Astrocyte (in vitro differentiated cells and primary cell): ENCODE data around the gene GPSM3. TPM values are rescaled to one million over a fixed set of nuclear protein-coding genes. Genes with fewer than 3 reads are reported as not detected.

Experiments
- DNase-seq: peaks from one replicate; pipeline ENCODE4 v3.0.0-alpha.2; 2010; ENCODE audit warnings: low read depth
- FAIRE-seq: peaks from 2 replicates; lab custom pipeline; 2011; peaks lifted over from hg19 to GRCh38; lab: Jason Lieb, UNC
- H2AFZ ChIP-seq: 2 replicates; pipeline ENCODE4 v1.6.0; 2012; ENCODE audit warnings: low read depth, low read length, inconsistent platforms
- H3K27ac ChIP-seq: 2 replicates; pipeline ENCODE4 v1.5.1; 2011; ENCODE audit warnings: low read depth, low read length, inconsistent platforms
- H3K27me3 ChIP-seq: 2 replicates; pipeline ENCODE4 v1.6.0; 2011; ENCODE audit warnings: low read length, inconsistent platforms; ENCODE audit not compliant: insufficient read depth
- H3K36me3 ChIP-seq: 2 replicates; pipeline ENCODE4 v1.5.1; 2011; ENCODE audit warnings: low read length, inconsistent platforms; ENCODE audit not compliant: insufficient read depth
- H3K4me1 ChIP-seq: 2 replicates; pipeline ENCODE4 v1.5.1; 2011; ENCODE audit warnings: low read length, inconsistent platforms; ENCODE audit not compliant: insufficient read depth
- H3K4me2 ChIP-seq: 2 replicates; pipeline ENCODE4 v1.6.0; 2012; ENCODE audit warnings: low read length, inconsistent platforms
- H3K4me3 ChIP-seq: 2 replicates; pipeline ENCODE4 v1.5.1; 2011; ENCODE audit warnings: low read depth, mild to moderate bottlenecking, low read length, inconsistent platforms; ENCODE audit not compliant: insufficient read depth
- H3K79me2 ChIP-seq: 2 replicates; pipeline ENCODE4 v1.6.0; 2012; ENCODE audit warnings: mild to moderate bottlenecking, low read length, inconsistent platforms; ENCODE audit not compliant: insufficient read depth
- H3K9ac ChIP-seq: 2 replicates; pipeline ENCODE4 v1.6.0; 2012; ENCODE audit warnings: mild to moderate bottlenecking, low read length, inconsistent platforms
- H3K9me3 ChIP-seq: 2 replicates; pipeline ENCODE4 v1.5.1; 2012; ENCODE audit warnings: low read depth, mild to moderate bottlenecking, low read length, inconsistent platforms; ENCODE audit not compliant: insufficient read depth
- H4K20me1 ChIP-seq: 2 replicates; pipeline ENCODE4 v1.6.0; 2012; ENCODE audit warnings: low read length, inconsistent platforms; ENCODE audit not compliant: insufficient read depth
- H3K27ac Mint-ChIP-seq: one replicate; pipeline ENCODE4 v1.8.0; 2021; ENCODE audit warnings: mild to moderate bottlenecking, mixed read lengths; ENCODE audit not compliant: unreplicated experiment
- H3K27me3 Mint-ChIP-seq: one replicate; pipeline ENCODE4 v1.8.0; 2021; ENCODE audit warnings: low read depth, mixed read lengths; ENCODE audit not compliant: unreplicated experiment
- H3K36me3 Mint-ChIP-seq: one replicate; pipeline ENCODE4 v1.8.0; 2021; ENCODE audit warnings: low read depth, mixed read lengths; ENCODE audit not compliant: unreplicated experiment
- H3K4me1 Mint-ChIP-seq: one replicate; pipeline ENCODE4 v1.8.0; 2021; ENCODE audit warnings: low read depth, mixed read lengths; ENCODE audit not compliant: unreplicated experiment
- H3K4me3 Mint-ChIP-seq: one replicate; pipeline ENCODE4 v1.8.0; 2021; ENCODE audit warnings: mild to moderate bottlenecking, moderate library complexity, mixed read lengths; ENCODE audit not compliant: unreplicated experiment
- H3K9me3 Mint-ChIP-seq: one replicate; pipeline ENCODE4 v1.8.0; 2021; ENCODE audit warnings: mild to moderate bottlenecking, mixed read lengths; ENCODE audit not compliant: unreplicated experiment
- EZH2 ChIP-seq: IDR thresholded peaks from 2 replicates; pipeline ENCODE4 v1.6.1; 2012; ENCODE audit warnings: mild to moderate bottlenecking, low read length, inconsistent platforms; ENCODE audit not compliant: insufficient read depth
- total RNA-seq: library from RNA; stranded (reverse); gene quantifications from 2 replicates; pipeline ENCODE4 v1.2.1, GENCODE V29; 2021
- TF ChIP-seq, protein P1 (sequence below): IDR thresholded peaks from 2 replicates; pipeline ENCODE4 v1.5.1; 2011; ENCODE audit warnings: low read depth, mild to moderate bottlenecking, inconsistent platforms, low read length, moderate library complexity; ENCODE audit not compliant: insufficient read depth

Gene GPSM3
- total RNA-seq, 1 donor from 2014 or later, result 9.6 TPM

- DNase-seq, result no peak
- peaks cover 2% of the 10 kb centered on the region for H3K9me3 Mint-ChIP-seq
- H3K4me3 Mint-ChIP-seq, result no peak overlapping the region
- no peaks in the 10 kb centered on the region for H3K4me1 Mint-ChIP-seq
- Histone ChIP-seq H2AFZ (no peak overlapping the region), H3K4me2 (no peak overlapping the region), H3K36me3 (no peaks in the 10 kb centered on the region), H3K4me3 (no peak overlapping the region), H3K9ac (no peak overlapping the region), H3K9me3 (no peaks in the 10 kb centered on the region), H3K4me1 (no peaks in the 10 kb centered on the region), H3K27me3 (no peaks in the 10 kb centered on the region), H4K20me1 (no peaks in the 10 kb centered on the region), H3K79me2 (no peaks in the 10 kb centered on the region), H3K27ac (no peak overlapping the region)
- TF ChIP-seq, protein P1, sequence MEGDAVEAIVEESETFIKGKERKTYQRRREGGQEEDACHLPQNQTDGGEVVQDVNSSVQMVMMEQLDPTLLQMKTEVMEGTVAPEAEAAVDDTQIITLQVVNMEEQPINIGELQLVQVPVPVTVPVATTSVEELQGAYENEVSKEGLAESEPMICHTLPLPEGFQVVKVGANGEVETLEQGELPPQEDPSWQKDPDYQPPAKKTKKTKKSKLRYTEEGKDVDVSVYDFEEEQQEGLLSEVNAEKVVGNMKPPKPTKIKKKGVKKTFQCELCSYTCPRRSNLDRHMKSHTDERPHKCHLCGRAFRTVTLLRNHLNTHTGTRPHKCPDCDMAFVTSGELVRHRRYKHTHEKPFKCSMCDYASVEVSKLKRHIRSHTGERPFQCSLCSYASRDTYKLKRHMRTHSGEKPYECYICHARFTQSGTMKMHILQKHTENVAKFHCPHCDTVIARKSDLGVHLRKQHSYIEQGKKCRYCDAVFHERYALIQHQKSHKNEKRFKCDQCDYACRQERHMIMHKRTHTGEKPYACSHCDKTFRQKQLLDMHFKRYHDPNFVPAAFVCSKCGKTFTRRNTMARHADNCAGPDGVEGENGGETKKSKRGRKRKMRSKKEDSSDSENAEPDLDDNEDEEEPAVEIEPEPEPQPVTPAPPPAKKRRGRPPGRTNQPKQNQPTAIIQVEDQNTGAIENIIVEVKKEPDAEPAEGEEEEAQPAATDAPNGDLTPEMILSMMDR, result no peak
- TF ChIP-seq EZH2, result no peak
- H3K36me3 Mint-ChIP-seq, result no peaks in the 10 kb centered on the region
- no peak for FAIRE-seq
- H3K27ac Mint-ChIP-seq, result no peak overlapping the region
- peaks cover 21% of the 10 kb centered on the region for H3K27me3 Mint-ChIP-seq
Observed at GRCh38 chr6:32210191-32210601, 17.8 kb upstream of the GPSM3 start.

DNA sequence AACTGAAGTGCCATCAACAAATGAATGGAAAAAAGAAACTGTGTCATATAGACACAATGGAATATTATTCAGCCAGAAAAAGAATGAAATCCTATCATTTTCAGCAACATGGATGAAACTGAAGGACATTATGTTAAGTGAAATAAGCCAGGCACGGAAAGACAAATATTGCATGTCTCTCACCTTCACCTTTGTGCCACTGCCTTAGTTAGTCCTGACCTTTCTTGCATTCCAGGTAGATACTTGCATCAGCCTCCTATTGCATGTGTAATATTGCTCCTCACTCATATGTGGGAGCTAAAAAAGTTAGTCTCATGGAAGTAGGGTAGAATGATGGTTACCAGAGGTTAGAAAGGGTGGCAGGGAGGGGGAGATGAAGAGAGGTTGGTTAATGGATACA, 16.6 kb upstream of the GPSM3 start:
- Histone ChIP-seq H2AFZ (no peak overlapping the region), H3K4me3 (no peak overlapping the region), H3K27ac (no peak overlapping the region), H3K36me3 (no peaks in the 10 kb centered on the region), H3K4me1 (no peaks in the 10 kb centered on the region), H3K9ac (no peak overlapping the region), H3K27me3 (no peaks in the 10 kb centered on the region), H3K9me3 (no peaks in the 10 kb centered on the region), H4K20me1 (no peaks in the 10 kb centered on the region), H3K4me2 (no peak overlapping the region), H3K79me2 (no peaks in the 10 kb centered on the region)
- H3K27ac Mint-ChIP-seq, result no peak overlapping the region
- H3K36me3 Mint-ChIP-seq, result peaks cover 3% of the 10 kb centered on the region
- H3K27me3 Mint-ChIP-seq, result peaks cover 22% of the 10 kb centered on the region
- TF ChIP-seq EZH2, result no peak
- TF ChIP-seq, protein P1, result no peak
- H3K9me3 Mint-ChIP-seq, result peaks cover 2% of the 10 kb centered on the region
- FAIRE-seq (no peak), DNase-seq (no peak)
- no peak overlapping the region for H3K4me3 Mint-ChIP-seq
- no peaks in the 10 kb centered on the region for H3K4me1 Mint-ChIP-seq

DNA sequence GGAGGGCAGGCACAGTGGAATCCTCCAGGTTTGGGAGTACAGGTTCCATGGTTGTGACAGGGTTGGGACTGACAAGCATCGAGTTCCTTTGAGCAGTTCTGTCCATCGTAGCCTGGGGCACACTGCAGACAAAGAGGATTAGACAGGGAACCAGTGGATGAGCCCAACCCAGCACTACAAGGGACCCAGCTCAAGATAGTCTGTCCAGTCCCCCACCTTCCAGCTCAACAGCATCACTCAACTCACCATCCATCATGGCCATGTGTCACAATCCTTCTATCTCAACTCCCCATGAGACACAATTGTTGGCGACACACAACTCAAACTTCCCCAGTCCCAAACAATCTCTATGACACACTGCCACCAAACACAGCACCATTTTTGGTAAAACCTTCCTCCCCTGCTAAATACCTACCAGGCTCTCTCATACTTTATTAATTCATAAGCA, 11.8 kb upstream of the GPSM3 start:
- Histone ChIP-seq H3K4me3 (no peak overlapping the region), H3K36me3 (no peaks in the 10 kb centered on the region), H3K4me1 (no peaks in the 10 kb centered on the region), H4K20me1 (no peaks in the 10 kb centered on the region), H3K79me2 (no peaks in the 10 kb centered on the region), H3K27me3 (no peaks in the 10 kb centered on the region), H3K9ac (no peak overlapping the region), H3K4me2 (no peak overlapping the region), H2AFZ (no peak overlapping the region), H3K9me3 (no peaks in the 10 kb centered on the region), H3K27ac (no peak overlapping the region)
- DNase-seq (no peak), FAIRE-seq (no peak)
- TF ChIP-seq, protein P1, result no peak
- no peak overlapping the region for H3K4me3 Mint-ChIP-seq
- H3K9me3 Mint-ChIP-seq, result peaks cover 2% of the 10 kb centered on the region
- H3K27ac Mint-ChIP-seq, result no peak overlapping the region
- H3K36me3 Mint-ChIP-seq, result peaks cover 3% of the 10 kb centered on the region
- H3K27me3 Mint-ChIP-seq, result peaks cover 28% of the 10 kb centered on the region
- H3K4me1 Mint-ChIP-seq, result no peaks in the 10 kb centered on the region
